Caki2 (cell line): ENCODE results near the gene PMFBP1. TPM values are rescaled to one million over a fixed set of nuclear protein-coding genes. Genes with fewer than 3 reads are reported as not detected.
A peak's percentile ranks its signal among the peaks of the same experiment; 100 is the strongest.

Source experiments
- DNase-seq: peaks from one replicate; pipeline ENCODE4 v3.0.0-alpha.2; 2015; ENCODE audit warnings: low read depth
- in situ Hi-C: cut with HindIII; loops from 2 replicates; pipeline ENCODE4 v1.10.0; 2016; ENCODE audit warnings: low sequenced_read_pairs, low pct_unique_long_range_greater_than_20kb, mixed read lengths
- total RNA-seq: library from RNA; depleted of rRNA; stranded (reverse); fragments of >200 nt; shearing (Covaris generic); gene quantifications from 2 replicates; pipeline ENCODE4 v1.2.3, GENCODE V29; 2014; ENCODE audit warnings: low replicate concordance

The PMFBP1 gene
- total RNA-seq, 1 experiment from 2014 or later: 3.4 TPM

DNA sequence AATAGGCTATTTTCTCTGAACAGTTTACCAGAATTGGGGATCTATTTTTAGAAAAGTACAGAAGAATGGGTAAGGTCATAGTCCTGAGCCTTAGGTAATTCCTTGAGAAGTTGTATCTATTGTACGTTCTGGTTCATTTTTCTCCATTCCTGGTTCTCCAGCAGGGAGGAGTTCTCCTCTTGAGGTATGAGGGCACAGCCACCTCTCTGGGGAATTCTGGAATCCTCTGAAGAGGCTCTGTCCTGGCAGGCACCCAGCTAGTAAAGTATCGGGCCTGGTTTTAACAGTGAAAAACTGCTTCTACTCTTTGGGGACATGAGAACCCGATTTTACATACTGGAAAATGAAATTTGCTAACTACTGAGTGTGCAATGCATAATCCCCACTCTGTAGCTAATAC lies 19.6 kb upstream of the PMFBP1 start:
- no peak for DNase-seq
- in situ Hi-C loops: no loop called here

GRCh38 chr16:72189865-72190371 lies 18.0 kb upstream of the PMFBP1 start:
- in situ Hi-C loops: no loop called here
- peak; percentile 19 for DNase-seq

GRCh38 chr16:72188541-72188940 lies 16.6 kb upstream of the PMFBP1 start:
- DNase-seq: no peak
- in situ Hi-C loops: no loop called here

DNA sequence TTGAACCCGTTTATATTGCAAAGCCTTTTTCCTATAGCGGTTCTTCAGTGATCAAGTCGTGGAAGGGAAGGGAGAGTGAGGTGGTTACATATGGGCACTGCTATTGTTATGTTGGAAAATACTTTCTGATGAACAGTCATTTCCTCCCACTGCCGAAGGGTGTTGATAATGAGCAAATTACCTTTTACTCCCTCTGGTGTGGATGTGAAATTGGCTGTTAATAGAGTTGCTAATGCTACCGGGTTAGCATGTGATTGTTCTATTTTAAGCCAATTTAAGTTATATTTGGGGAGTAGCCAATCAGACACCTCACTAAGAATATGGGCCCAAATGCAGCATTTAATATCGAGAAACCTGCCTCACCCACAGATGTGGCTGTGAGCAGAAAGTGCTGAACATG lies 15.6 kb upstream of the PMFBP1 start:
- in situ Hi-C loops: no loop called here
- DNase-seq: no peak

DNA sequence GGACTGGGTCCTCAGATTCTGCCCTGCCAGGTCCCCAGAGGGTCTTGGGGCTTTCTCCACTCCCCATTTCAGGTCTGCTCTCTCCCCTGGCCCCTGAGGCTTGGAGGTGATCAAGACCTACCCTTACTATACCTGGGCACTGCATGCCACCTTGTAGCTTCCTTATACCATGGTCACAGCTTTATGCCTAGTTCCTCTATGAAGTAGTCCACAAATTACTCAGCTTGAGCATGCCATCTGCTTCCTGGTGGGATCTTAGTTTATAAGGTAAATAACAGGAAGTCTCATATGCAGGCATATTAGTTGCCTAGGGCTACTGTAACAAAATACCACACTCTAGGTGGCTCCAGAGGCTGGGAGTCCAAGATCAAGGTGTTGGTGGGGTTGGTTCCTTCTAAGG lies 11.0 kb upstream of the PMFBP1 start:
- DNase-seq: no peak
- in situ Hi-C loops: no loop called here

GRCh38 chr16:72179204-72179970 lies 7.4 kb upstream of the PMFBP1 start:
- in situ Hi-C loops: no loop called here
- DNase-seq: no peak

GRCh38 chr16:72174726-72175125 lies 2.8 kb upstream of the PMFBP1 start:
- in situ Hi-C loops: no loop called here
- DNase-seq: no peak

GRCh38 chr16:72173997-72174396 lies 2.0 kb upstream of the PMFBP1 start:
- in situ Hi-C loops: no loop called here
- DNase-seq: no peak

- no peak for DNase-seq
- in situ Hi-C loops: no loop called here
Observed at GRCh38 chr16:72171236-72171635, 719 bp downstream of the PMFBP1 start.

DNA sequence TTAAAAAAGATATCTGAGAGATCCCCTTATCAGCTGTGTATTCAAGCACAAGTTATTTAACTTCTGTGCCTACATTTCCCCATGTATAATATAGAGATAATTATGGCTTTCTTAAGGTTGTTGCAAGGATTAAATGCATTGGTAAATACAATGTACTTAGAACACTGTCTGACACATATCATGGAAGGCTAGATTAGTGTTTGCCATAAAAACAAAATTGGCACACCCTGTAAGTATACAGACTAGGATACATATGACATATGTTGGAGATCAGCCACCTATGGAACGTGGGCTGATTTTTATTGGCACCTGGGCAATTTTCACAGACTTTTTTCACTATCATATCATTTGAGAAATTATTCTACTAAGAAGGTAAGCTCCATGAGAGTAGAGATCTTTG lies 2.2 kb downstream of the PMFBP1 start:
- in situ Hi-C loops: no loop called here
- no peak for DNase-seq

DNA sequence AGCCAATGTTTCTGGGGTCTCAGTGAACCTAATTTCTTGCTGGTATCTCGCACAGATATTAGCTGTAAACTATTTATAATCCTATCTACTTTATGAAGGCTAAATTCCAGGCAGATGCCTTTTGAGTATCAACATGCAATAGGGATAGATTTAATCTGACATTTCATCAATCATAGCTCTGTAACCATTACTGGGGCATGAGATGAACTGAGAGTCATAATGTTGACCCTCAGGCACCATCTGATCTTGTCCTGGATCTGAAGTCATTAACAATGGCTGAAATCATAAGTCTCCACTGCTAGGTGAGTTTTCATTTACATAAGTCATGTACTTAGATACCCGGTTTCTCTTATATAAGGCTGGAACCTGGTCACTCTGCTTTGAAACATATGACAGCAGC lies 3.6 kb downstream of the PMFBP1 start:
- in situ Hi-C loops: no loop called here
- no peak for DNase-seq

DNA sequence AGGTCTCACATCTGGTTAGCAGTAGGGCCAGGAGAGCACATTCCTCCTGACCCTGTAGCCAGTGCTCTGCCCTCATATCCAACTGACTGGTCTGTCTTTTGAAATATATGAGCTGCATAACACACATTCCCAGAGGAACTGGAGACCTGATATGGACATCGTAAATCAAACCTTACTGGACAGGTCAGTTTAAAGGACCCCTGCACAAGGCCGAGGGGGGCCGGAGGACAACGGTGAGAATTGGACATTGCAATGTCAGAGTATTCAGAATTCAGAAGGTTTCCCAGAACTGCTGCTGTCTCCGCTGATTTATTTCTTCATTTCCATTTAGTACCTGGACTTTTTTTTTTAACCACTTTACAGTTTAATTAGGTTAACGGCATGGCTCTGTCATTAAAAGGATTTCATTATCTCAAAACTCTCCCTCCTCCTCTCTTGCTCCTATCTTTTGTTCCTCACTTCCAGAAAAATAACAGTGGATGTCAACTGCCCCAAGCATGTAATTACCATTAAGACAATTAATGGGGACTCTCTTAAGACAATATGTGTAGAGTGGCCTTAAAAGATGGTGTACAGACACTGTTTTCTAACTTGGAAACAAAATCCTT lies 4.9 kb downstream of the PMFBP1 start:
- in situ Hi-C loops: no loop called here

DNA sequence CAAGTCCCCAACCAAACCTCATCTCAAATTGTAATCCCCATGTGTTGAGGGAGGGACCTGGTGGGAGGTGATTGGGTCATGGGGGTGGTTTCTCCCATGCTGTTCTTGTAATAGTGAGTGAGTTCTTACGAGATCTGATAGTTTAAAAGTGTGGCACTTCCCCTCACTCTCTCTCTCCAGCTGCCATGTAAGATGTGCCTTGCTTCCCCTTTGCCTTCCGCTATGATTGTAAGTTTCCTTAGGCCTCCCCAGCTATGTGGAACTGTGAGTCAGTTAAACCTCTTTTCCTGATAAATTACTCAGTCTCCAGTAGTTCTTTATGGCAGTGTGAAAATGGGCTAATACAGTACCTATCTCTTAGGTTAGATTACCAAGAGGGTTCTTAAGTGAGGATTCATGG lies 5.8 kb downstream of the PMFBP1 start:
- in situ Hi-C loops: no loop called here

More for the DNA sequence above, 4.9 kb downstream of the PMFBP1 start:
- no peak for DNase-seq

GRCh38 chr16:72164691-72165090 lies 7.3 kb downstream of the PMFBP1 start:
- in situ Hi-C loops: no loop called here
- DNase-seq: no peak

More for the DNA sequence above, 5.8 kb downstream of the PMFBP1 start:
- no peak for DNase-seq

- in situ Hi-C loops: no loop called here
Observed at GRCh38 chr16:72162105-72162692, 9.8 kb downstream of the PMFBP1 start.

DNA sequence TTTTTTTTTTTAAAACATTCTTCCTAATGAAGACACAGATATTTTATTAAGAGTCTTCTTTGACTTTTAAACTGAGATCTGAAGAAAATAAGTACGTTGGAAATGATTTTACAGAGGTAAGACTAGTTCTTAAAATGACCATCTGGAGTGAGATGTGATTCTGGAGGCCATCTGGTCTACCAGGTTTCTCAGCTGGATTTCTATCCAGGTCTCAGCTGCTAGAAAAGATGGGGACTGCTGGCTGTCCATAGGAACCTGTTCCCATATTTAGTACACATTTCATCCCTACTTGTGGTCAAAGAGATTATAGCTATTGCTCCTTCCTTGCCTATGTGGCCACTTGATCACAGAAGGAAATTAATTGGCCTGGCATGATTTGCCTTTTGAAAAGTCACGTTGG lies 12.2 kb downstream of the PMFBP1 start:
- in situ Hi-C loops: no loop called here
- no peak for DNase-seq

More at GRCh38 chr16:72162105-72162692, 9.8 kb downstream of the PMFBP1 start:
- no peak for DNase-seq

GRCh38 chr16:72159386-72159785 lies 12.6 kb downstream of the PMFBP1 start:
- in situ Hi-C loops: no loop called here
- no peak for DNase-seq

- in situ Hi-C loops: no loop called here
- no peak for DNase-seq
Observed at GRCh38 chr16:72149676-72150464, 22.1 kb downstream of the PMFBP1 start.

GRCh38 chr16:72142476-72142875 lies 29.5 kb downstream of the PMFBP1 start:
- in situ Hi-C loops: no loop called here
- no peak for DNase-seq
